WTC11 (cell line): Measurements from ENCODE around the gene EIF4G2.

ENCODE experiments used
- CREB1 ChIP-seq: sonication (generic); formaldehyde crosslinking; IDR thresholded peaks from 2 replicates; pipeline ENCODE4 v1.8.0; 2023; ENCODE audit warnings: mild to moderate bottlenecking, missing genetic modification reagents
- ETV6 ChIP-seq: sonication (generic); formaldehyde crosslinking; IDR thresholded peaks from 2 replicates; pipeline ENCODE4 v1.8.1; 2022; ENCODE audit warnings: mild to moderate bottlenecking, missing genetic modification reagents
- GABPB1 ChIP-seq: sonication (generic); formaldehyde crosslinking; IDR thresholded peaks from 2 replicates; pipeline ENCODE4 v1.8.1; 2023; ENCODE audit warnings: mild to moderate bottlenecking, missing genetic modification reagents
- MYBL2 ChIP-seq: sonication (generic); formaldehyde crosslinking; IDR thresholded peaks from 2 replicates; pipeline ENCODE4 v1.8.1; 2023; ENCODE audit warnings: mild to moderate bottlenecking, moderate library complexity, missing genetic modification reagents
- NR3C1 ChIP-seq: sonication (generic); formaldehyde crosslinking; conservative IDR thresholded peaks from 2 replicates; pipeline ENCODE4 v1.8.1; 2023; ENCODE audit warnings: low read depth, mild to moderate bottlenecking, missing genetic modification reagents
- TF ChIP-seq, protein P1 (sequence below): fragments of 200-600 bp; IDR thresholded peaks from 2 replicates; pipeline ENCODE4 v1.8.0; 2022; ENCODE audit warnings: antibody characterized with exemption
- TF ChIP-seq, protein P2 (sequence below): sonication (generic); formaldehyde crosslinking; IDR thresholded peaks from 2 replicates; pipeline ENCODE4 v1.8.1; 2023; ENCODE audit warnings: mild to moderate bottlenecking, missing genetic modification reagents, moderate library complexity
- TF ChIP-seq, protein P3 (sequence below): sonication (generic); formaldehyde crosslinking; IDR thresholded peaks from 2 replicates; pipeline ENCODE4 v1.8.1; 2022; ENCODE audit warnings: mild to moderate bottlenecking, missing genetic modification reagents, moderate library complexity, borderline replicate concordance

DNA sequence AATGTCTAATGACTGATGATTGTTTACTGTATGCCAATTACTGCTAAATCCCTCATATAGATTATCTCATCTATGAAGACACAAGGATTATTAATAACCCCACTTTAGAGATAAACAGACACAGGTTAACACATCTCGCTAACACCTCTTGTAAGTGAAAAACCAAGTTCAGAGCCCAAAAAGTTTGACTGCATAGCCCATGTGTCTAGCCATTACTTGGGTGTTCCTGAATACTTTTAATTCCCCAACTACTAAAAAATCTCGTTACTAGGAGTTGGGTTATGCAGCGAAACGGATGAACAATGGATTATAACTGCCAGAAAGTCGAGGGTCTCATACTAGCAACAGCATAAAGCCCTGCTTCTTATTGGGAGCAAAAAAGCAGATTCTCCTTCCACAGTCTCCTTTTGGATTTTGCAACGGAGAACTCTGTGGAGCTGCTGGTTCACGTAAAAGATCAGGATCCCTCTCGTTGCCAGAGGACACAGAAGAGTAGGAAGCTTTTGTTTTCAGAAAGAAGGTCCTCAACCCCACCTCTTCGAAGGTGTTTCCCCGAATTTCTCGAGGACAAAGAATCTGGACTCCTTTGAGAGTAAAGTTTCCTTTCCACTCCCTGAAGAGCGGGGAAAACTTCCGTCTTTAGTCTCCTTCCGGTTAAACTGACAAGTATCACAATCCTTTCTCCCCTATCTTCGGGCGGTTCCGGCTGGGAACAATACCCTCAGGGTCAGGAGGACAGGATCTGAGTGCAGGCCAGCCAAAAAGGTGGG, 48.1 kb upstream of the EIF4G2 start:
- TF ChIP-seq, protein P1, sequence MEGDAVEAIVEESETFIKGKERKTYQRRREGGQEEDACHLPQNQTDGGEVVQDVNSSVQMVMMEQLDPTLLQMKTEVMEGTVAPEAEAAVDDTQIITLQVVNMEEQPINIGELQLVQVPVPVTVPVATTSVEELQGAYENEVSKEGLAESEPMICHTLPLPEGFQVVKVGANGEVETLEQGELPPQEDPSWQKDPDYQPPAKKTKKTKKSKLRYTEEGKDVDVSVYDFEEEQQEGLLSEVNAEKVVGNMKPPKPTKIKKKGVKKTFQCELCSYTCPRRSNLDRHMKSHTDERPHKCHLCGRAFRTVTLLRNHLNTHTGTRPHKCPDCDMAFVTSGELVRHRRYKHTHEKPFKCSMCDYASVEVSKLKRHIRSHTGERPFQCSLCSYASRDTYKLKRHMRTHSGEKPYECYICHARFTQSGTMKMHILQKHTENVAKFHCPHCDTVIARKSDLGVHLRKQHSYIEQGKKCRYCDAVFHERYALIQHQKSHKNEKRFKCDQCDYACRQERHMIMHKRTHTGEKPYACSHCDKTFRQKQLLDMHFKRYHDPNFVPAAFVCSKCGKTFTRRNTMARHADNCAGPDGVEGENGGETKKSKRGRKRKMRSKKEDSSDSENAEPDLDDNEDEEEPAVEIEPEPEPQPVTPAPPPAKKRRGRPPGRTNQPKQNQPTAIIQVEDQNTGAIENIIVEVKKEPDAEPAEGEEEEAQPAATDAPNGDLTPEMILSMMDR = no peak
- TF ChIP-seq GABPB1 (CRISPR knock-in tag) (no peak), CREB1 (CRISPR knock-in tag) (no peak), MYBL2 (CRISPR knock-in tag) (no peak), ETV6 (no peak), NR3C1 (CRISPR knock-in tag) (no peak)
- TF ChIP-seq, protein P2, sequence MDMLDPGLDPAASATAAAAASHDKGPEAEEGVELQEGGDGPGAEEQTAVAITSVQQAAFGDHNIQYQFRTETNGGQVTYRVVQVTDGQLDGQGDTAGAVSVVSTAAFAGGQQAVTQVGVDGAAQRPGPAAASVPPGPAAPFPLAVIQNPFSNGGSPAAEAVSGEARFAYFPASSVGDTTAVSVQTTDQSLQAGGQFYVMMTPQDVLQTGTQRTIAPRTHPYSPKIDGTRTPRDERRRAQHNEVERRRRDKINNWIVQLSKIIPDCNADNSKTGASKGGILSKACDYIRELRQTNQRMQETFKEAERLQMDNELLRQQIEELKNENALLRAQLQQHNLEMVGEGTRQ (CRISPR knock-in tag) = no peak
- TF ChIP-seq, protein P3, sequence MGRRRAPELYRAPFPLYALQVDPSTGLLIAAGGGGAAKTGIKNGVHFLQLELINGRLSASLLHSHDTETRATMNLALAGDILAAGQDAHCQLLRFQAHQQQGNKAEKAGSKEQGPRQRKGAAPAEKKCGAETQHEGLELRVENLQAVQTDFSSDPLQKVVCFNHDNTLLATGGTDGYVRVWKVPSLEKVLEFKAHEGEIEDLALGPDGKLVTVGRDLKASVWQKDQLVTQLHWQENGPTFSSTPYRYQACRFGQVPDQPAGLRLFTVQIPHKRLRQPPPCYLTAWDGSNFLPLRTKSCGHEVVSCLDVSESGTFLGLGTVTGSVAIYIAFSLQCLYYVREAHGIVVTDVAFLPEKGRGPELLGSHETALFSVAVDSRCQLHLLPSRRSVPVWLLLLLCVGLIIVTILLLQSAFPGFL (CRISPR knock-in tag) = no peak
